ENCODE data around the gene ADAMTS13. TPM values are rescaled to one million over a fixed set of nuclear protein-coding genes. Genes with fewer than 3 reads are reported as not detected.

Gene ADAMTS13
- total and polyA plus RNA-seq, 9 of the 15 experiments (the other 6 are each of a cell fraction or from before 2014, with no cell fraction given), result 0.03 to 0.20 (median 0.04) TPM; not detected in 4

- TF ChIP-seq ZBTB5 (IDR thresholded peaks at IDR 0.05) (no peak), THAP7 (CRISPR knock-in tag; IDR thresholded peaks at IDR 0.05) (0 out of 2 replicates have a peak, but pooled peaks have one; percentile 5), FUS (optimal IDR thresholded peaks at IDR 0.05; ENCODE audit: low read depth, low read length) (no peak), WHSC1 (IDR thresholded peaks at IDR 0.05; ENCODE audit: low read length) (no peak), CREB5 (CRISPR knock-in tag; IDR thresholded peaks at IDR 0.05) (no peak), FOXO4 (CRISPR knock-in tag; IDR thresholded peaks at IDR 0.05) (no peak), MYNN (IDR thresholded peaks at IDR 0.05) (peak; percentile 74), MYNN (CRISPR knock-in tag; IDR thresholded peaks at IDR 0.05) (no peak), CGGBP1 (CRISPR knock-in tag; IDR thresholded peaks at IDR 0.05) (no peak), CHCHD3 (CRISPR knock-in tag; IDR thresholded peaks at IDR 0.05) (no peak), SUPT5H (IDR thresholded peaks at IDR 0.05) (peak; percentile 79), MECOM (CRISPR knock-in tag; IDR thresholded peaks at IDR 0.05) (no peak), ZNF24 (IDR thresholded peaks at IDR 0.05) (peak; percentile 53; the same call in 1 of the 2 replicates), HDAC2 (IDR thresholded peaks at IDR 0.05) (peak; percentile 89), ZBTB7A (IDR thresholded peaks at IDR 0.05; ENCODE audit: borderline replicate concordance, control insufficient read depth, low read depth, low read length) (peak; percentile 36; the same call in 1 of the 2 replicates), RBM39 (optimal IDR thresholded peaks at IDR 0.05; ENCODE audit: low read depth, low read length) (no peak), RFX5 (IDR thresholded peaks at IDR 0.05; ENCODE audit: low read depth, low read length) (no peak), ZNF3 (CRISPR knock-in tag; IDR thresholded peaks at IDR 0.05) (no peak)
- TF ChIP-seq, protein P1, sequence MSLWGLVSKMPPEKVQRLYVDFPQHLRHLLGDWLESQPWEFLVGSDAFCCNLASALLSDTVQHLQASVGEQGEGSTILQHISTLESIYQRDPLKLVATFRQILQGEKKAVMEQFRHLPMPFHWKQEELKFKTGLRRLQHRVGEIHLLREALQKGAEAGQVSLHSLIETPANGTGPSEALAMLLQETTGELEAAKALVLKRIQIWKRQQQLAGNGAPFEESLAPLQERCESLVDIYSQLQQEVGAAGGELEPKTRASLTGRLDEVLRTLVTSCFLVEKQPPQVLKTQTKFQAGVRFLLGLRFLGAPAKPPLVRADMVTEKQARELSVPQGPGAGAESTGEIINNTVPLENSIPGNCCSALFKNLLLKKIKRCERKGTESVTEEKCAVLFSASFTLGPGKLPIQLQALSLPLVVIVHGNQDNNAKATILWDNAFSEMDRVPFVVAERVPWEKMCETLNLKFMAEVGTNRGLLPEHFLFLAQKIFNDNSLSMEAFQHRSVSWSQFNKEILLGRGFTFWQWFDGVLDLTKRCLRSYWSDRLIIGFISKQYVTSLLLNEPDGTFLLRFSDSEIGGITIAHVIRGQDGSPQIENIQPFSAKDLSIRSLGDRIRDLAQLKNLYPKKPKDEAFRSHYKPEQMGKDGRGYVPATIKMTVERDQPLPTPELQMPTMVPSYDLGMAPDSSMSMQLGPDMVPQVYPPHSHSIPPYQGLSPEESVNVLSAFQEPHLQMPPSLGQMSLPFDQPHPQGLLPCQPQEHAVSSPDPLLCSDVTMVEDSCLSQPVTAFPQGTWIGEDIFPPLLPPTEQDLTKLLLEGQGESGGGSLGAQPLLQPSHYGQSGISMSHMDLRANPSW (CRISPR knock-in tag; IDR thresholded peaks at IDR 0.05), result no peak
Measured at GRCh38 chr9:133417541-133418461, 4.4 kb upstream of the ADAMTS13 start, which contains the start of gene REXO4 (continued).
